GM12864 (cell line): ENCODE measurements around the gene TPD52L2.

Experiments used
- DNase-seq: peaks from one replicate; pipeline ENCODE4 v3.0.0-alpha.2; 2011; ENCODE audit warnings: low read depth
- H3K4me3 ChIP-seq: 2 replicates; pipeline ENCODE4 v1.5.1; 2011; ENCODE audit warnings: mild to moderate bottlenecking, low read depth, low read length, control low read depth
- CTCF ChIP-seq: IDR thresholded peaks from 2 replicates; pipeline ENCODE4 v1.5.1; 2011; ENCODE audit warnings: low read depth, mild to moderate bottlenecking, moderate library complexity, low read length, control low read depth, inconsistent platforms; ENCODE audit errors: missing control alignments

The TPD52L2 gene

DNA sequence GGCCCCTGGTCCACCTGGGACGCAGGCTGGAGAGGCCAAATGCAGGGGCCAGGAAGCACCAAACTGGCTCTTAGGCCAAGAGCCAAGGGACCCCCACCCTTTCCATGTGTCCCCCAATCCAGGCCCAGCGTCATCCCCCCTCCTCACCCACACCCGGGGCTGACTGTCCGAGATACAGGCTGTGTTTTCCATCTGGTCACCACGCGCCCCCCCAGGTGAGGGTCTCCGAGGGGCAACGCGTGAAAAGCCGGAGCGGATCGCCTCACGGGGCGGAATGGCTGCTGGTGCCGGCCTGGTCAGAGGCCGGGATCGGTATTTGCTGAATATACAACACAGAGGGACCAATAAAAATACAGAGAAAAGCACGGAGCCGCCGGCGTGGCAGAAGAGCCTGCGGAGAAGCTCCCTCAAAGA, 9.0 kb upstream of the TPD52L2 start:
- TF ChIP-seq CTCF: no peak
- DNase-seq: no peak
- no peak overlapping the region for H3K4me3 ChIP-seq

- no peak overlapping the region for H3K4me3 ChIP-seq
- no peak for TF ChIP-seq CTCF
- DNase-seq: no peak
These were observed 7.2 kb upstream of the TPD52L2 start for GRCh38 chr20:63857764-63858392.

DNA sequence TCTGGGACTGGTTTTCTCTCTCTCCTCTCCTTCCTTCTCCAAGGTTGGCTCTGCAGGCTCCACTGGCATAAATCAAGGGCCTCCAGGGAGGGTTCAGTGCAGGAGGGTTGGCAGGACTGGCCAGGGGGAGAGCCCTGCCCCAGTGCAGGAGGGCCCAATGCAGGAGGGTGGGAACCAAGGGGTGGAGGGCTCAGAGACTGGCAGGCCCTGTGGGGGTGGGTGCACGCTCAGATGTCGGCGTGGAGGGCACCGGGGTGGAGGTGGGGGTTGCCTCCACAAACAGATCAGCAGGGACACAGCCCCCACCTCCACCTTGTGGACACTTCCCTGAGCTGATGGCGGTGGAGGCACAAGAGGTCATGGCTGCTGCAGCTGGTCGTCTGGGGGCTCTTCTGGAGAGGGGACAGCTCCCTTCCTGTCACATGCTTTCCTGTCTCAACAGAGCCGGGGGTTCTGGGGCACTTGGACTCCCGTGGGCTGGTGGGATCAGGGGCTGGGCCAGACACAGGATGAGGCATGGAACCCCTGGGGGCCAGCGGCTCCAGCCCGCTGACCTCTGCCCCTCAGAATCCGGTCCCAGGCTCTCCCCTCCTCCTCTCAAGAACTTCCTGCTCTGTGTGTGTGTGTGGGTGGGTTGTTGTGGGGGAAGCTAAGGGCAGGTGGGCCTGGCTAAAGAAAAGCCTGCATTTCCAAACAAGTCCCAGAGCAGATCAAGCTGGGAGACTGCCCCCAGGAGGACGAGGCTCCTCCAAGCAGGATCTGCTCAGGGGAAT, 6.5 kb upstream of the TPD52L2 start:
- TF ChIP-seq CTCF: no peak
- no peak for DNase-seq
- H3K4me3 ChIP-seq: no peak overlapping the region

DNA sequence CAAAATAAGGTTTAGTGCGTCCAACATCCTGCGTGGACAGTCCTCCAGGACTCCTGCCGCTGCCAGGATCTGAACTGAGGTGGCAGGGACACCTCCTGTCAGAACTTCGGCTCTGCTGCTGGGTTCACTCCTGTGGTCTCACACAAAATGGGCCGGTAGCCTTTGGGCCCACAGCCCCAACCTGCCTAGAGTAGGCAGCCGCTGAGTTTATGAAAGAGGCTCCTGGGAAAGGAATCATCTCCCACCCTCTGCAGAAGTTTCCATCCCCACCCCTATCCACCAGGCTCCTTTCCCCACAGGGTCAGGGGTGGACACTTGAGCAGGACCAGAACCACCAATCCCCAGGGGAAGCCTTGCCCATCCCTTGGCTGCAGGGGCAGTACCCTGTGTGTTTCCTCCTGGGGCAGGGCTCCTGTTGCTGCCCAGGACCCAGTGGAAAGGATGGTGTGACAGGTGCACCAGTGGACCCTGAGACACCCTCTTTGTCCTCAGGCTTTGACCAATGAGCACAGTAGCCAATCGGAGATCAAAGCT, 5.8 kb upstream of the TPD52L2 start:
- TF ChIP-seq CTCF: no peak
- DNase-seq: no peak
- no peak overlapping the region for H3K4me3 ChIP-seq

GRCh38 chr20:63860325-63861051, 4.6 kb upstream of the TPD52L2 start:
- DNase-seq: no peak
- H3K4me3 ChIP-seq: no peak overlapping the region
- no peak for TF ChIP-seq CTCF

DNA sequence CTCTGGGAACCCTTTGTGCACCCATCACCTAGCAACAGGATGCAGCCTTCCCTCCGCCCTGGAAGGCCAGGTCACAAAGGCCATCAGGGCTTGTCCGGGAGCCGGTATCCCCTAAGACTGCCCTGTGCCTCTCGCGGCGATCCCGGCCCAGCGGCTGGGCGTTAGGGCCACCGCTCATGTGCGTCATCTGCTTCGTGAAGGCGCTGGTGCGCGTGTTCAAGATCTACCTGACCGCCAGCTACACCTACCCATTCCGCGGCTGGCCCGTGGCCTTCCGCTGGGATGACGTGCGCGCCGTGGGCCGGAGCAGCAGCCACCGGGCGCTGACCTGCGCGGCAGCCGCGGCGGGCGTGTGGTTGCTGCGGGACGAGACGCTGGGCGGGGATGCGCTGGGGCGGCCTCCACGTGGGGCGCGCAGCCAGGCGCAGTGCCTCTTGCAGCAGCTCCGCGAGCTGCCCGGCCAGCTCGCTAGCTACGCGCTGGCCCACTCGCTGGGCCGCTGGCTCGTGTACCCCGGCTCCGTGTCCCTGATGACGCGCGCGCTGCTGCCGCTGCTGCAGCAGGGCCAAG, 3.6 kb upstream of the TPD52L2 start, which contains the start of gene ABHD16B:
ABHD16B (plus strand) TSS at position 134 of the 570 bp plus-strand sequence; CDS start at position 177, 43 bp downstream.
- no peak for TF ChIP-seq CTCF
- DNase-seq: no peak
- no peak within 1 kb of the TSS for H3K4me3 ChIP-seq
